GM12878 (cell line): ENCODE measurements around the gene PHACTR3. TPM values are rescaled to one million over a fixed set of nuclear protein-coding genes. Genes with fewer than 3 reads are reported as not detected.

Source experiments
- ATAC-seq: fragments of 200-7000 bp; cut with Tn5 transposase; 3 replicates; pipeline ENCODE4 v1.9.1; 2020; ENCODE audit warnings: mild to moderate bottlenecking, moderate library complexity
- BruUV-seq: library from RNA; stranded (reverse); fragments of 400-500 nt; replicated peaks from 2 replicates; lab custom pipeline; 2021; lab: Mats Ljungman, UMichigan
- CTCF ChIA-PET: fragments of 300-600 bp; sonication (Branson Sonifier 250); formaldehyde crosslinking; extraction: SDS; loops from one replicate; lab custom pipeline; 2021; ENCODE audit warnings: inconsistent platforms; lab: Yijun Ruan, JAX
- POLR2A ChIA-PET: fragments of 350-600 bp; formaldehyde crosslinking; extraction: SDS; loops from one replicate; lab custom pipeline; 2021; ENCODE audit warnings: inconsistent platforms; lab: Charles Lee
- RAD21 ChIA-PET: fragments of 300-600 bp; sonication (Branson Sonifier 250); formaldehyde crosslinking; loops from one replicate; lab custom pipeline; 2023; ENCODE audit warnings: antibody characterized with exemption; ENCODE audit not compliant: unreplicated experiment; lab: Charles Lee
- SMC1A ChIA-PET: fragments of 300-600 bp; sonication (Branson Sonifier 250); formaldehyde crosslinking; loops from one replicate; lab custom pipeline; 2023; ENCODE audit not compliant: unreplicated experiment, uncharacterized antibody; lab: Charles Lee
- DNase-seq: peaks from one replicate; pipeline ENCODE4 v3.0.0-alpha.2; 2011; ENCODE audit warnings: low read depth, low spot score
- FAIRE-seq: peaks from 3 replicates; lab custom pipeline; 2011; peaks lifted over from hg19 to GRCh38; lab: Jason Lieb, UNC
- H2AFZ ChIP-seq: 2 replicates; pipeline ENCODE4 v1.6.0; 2011; ENCODE audit warnings: low read depth, low read length, control low read depth; ENCODE audit not compliant: control insufficient read depth
- H3K27ac ChIP-seq: 2 replicates; pipeline ENCODE4 v1.5.1; 2011; ENCODE audit warnings: control low read depth; ENCODE audit not compliant: control insufficient read depth, insufficient read depth
- H3K27me3 ChIP-seq, 2 experiments: replicated peaks in 1 of 2; 2 replicates each; pipeline versions ENCODE4 v1.6.0 to v1.6.1; 2011; ENCODE audit warnings: low read length in 1 of 2; ENCODE audit not compliant: control insufficient read depth in 2 of 2, insufficient read depth in 2 of 2
- H3K36me3 ChIP-seq, 2 experiments: 2 replicates each; pipeline ENCODE4 v1.5.1; 2011; ENCODE audit warnings: low read length in 1 of 2; ENCODE audit not compliant: control insufficient read depth in 2 of 2, insufficient read depth in 2 of 2
- H3K4me1 ChIP-seq: 2 replicates; pipeline ENCODE4 v1.6.1; 2011; ENCODE audit warnings: mild to moderate bottlenecking, low read length, moderate library complexity, mixed read lengths; ENCODE audit not compliant: control insufficient read depth, insufficient read depth
- H3K4me2 ChIP-seq: 2 replicates; pipeline ENCODE4 v1.6.0; 2011; ENCODE audit warnings: control low read depth; ENCODE audit not compliant: control insufficient read depth, insufficient read depth
- H3K4me3 ChIP-seq: fragments of 200-600 bp; sonication (generic); 2 replicates; pipeline ENCODE4 v1.5.1; 2016
- H3K79me2 ChIP-seq: 2 replicates; pipeline ENCODE4 v1.6.0; 2011; ENCODE audit warnings: low read length; ENCODE audit not compliant: control insufficient read depth, insufficient read depth
- H3K9ac ChIP-seq: 2 replicates; pipeline ENCODE4 v1.8.0; 2011; ENCODE audit warnings: low read length, control low read depth, mixed read lengths; ENCODE audit not compliant: control insufficient read depth, insufficient read depth
- H3K9me3 ChIP-seq: replicated peaks from 3 replicates; pipeline ENCODE4 v1.5.1; 2011; ENCODE audit warnings: mild to moderate bottlenecking, low read length; ENCODE audit not compliant: control insufficient read depth, insufficient read depth
- H4K20me1 ChIP-seq: 2 replicates; pipeline ENCODE4 v1.6.0; 2011; ENCODE audit not compliant: control insufficient read depth, insufficient read depth
- EED ChIP-seq: sonication (generic); IDR thresholded peaks from 2 replicates; pipeline ENCODE4 v1.6.1; 2016; ENCODE audit warnings: antibody characterized with exemption, low read depth
- GATAD2B ChIP-seq: fragments of 450-650 bp; conservative IDR thresholded peaks from 2 replicates; pipeline ENCODE4 v1.6.1; 2017; ENCODE audit warnings: low read depth, mild to moderate bottlenecking, moderate library complexity
- MTA2 ChIP-seq: fragments of 450-650 bp; IDR thresholded peaks from 2 replicates; pipeline ENCODE4 v1.6.1; 2016; ENCODE audit warnings: low read depth, mild to moderate bottlenecking, moderate library complexity
- NBN ChIP-seq: fragments of 450-650 bp; IDR thresholded peaks from 2 replicates; pipeline ENCODE4 v1.6.1; 2016
- NRF1 ChIP-seq: conservative IDR thresholded peaks from 2 replicates; pipeline ENCODE4 v1.6.1; 2011; ENCODE audit warnings: mild to moderate bottlenecking, low read depth, low read length, improper control_type of control experiment
- PAX5 ChIP-seq: IDR thresholded peaks from 2 replicates; pipeline ENCODE4 v1.6.1; 2011; ENCODE audit warnings: low read depth, low read length, borderline replicate concordance
- POLR2A ChIP-seq: IDR thresholded peaks from 2 replicates; pipeline ENCODE4 v1.6.1; 2011; ENCODE audit warnings: low read depth, mild to moderate bottlenecking, low read length
- YBX1 ChIP-seq: fragments of 450-650 bp; IDR thresholded peaks from 2 replicates; pipeline ENCODE4 v1.6.1; 2016; ENCODE audit warnings: antibody characterized with exemption
- ZBTB40 ChIP-seq: fragments of 450-650 bp; IDR thresholded peaks from 2 replicates; pipeline ENCODE4 v1.6.1; 2016; ENCODE audit warnings: mild to moderate bottlenecking, moderate library complexity, borderline replicate concordance
- WGBS: methylation state at CpG from one replicate; pipeline ENCODE4 v1.1.6; 2016; ENCODE audit warnings: low lambda C conversion rate; ENCODE audit not compliant: insufficient replicate concordance, insufficient coverage; ENCODE audit errors: missing lambda C conversion rate; 5-methylcytosine and 5-hydroxymethylcytosine counted together
- in situ Hi-C: fragments of 300-500 bp; cut with MboI; formaldehyde crosslinking; loops from 9 replicates; pipeline ENCODE4 v1.14.3; 2018; ENCODE audit warnings: mixed read lengths
- intact Hi-C: fragments of 100-400 bp; cut with micrococcal nuclease; formaldehyde crosslinking; loops from one replicate; pipeline ENCODE4 v1.14.2; 2022; ENCODE audit not compliant: unreplicated experiment
- polyA plus RNA-seq, 11 experiments: library from polyadenylated mRNA; depleted of rRNA in 4 of 11; unstranded in 6 of 11; stranded (reverse) in 5 of 11; fragments of >200 nt; fragmentation: Nextera tagmentation in 4 of 11; fragmentation: Illumina TruSeq in 1 of 11; extraction: Ambion mirVana in 4 of 11; extraction: Trizol in 1 of 11; gene quantifications; 1 replicate in 1 of 11; 2 replicates in 10 of 11; pipeline versions ENCODE4 v1.2.1 to v1.2.3, GENCODE V29; 2011 to 2016; ENCODE audit warnings: inconsistent platforms in 2 of 11, missing spikeins in 2 of 11, low read depth in 1 of 11
- total RNA-seq, 4 experiments: library from RNA; depleted of rRNA in 3 of 4; stranded (reverse); fragments of >200 nt in 3 of 4; fragmentation: Illumina TruSeq in 1 of 4; extraction: Trizol in 1 of 4; gene quantifications; 2 replicates each; pipeline versions ENCODE4 v1.2.1 to v1.2.3, GENCODE V29; 2013 to 2021

Gene PHACTR3
- total and polyA plus RNA-seq, 10 of the 15 experiments (the other 5 are each of a cell fraction or from before 2014, with no cell fraction given): 0.17 to 2.7 (median 0.27) TPM; not detected in 1

DNA sequence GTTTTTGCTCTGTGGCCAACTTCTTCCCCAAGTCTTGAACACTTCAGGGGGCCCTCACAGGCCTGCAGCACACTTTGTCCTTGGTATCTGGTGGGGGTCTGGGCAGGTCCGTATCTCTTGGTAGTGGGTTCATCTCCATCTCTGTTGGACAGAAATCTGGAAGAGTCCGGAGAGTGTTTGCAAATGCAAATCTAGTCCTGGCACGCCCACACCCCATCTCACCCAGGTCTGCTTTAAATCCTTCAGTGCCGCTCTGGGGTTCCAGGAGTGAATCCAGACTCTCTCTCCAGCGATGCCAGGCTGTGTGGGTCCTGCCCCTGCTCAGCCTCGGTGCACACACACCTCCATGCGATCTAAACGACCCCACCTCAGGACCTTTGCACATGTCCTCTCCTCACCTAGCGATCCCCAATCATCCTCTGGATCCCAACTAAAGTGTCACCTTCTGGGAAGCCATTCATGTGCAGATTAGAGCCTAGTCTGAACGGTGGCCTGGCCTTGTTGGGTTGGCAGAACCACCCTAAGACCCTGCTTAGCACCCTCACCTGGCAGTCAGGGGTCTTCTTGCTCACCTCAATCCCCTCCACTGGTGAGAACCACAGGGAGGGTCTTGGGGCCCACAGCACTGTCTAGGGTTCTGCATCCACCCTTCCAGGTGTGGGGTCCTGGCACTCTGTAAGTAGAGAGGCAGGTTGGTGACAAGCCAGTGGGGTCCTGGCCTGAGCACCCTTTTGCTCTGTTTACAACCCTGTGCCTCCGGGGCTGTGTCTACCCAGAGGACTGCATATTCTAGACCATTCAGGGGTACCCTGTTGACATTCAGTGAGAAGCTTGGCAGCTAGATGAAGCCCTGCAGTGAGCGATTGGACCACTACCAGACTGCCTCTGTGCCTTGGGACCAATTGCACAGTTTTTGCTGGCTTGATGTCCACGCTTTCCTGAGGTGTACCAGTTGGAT lies 228.3 kb downstream of the PHACTR3 start:
- no peak overlapping the region for H3K9ac ChIP-seq
- FAIRE-seq: no peak
- H3K27ac ChIP-seq: no peak overlapping the region
- BruUV-seq: no TSS peak
- H4K20me1 ChIP-seq: no peaks in the 10 kb centered on the region
- in situ Hi-C loops: no loop called here
- H3K4me2 ChIP-seq: no peak overlapping the region
- no peak overlapping the region for H3K4me3 ChIP-seq
- TF ChIP-seq MTA2: no peak
- TF ChIP-seq ZBTB40: no peak
- TF ChIP-seq GATAD2B: no peak
- TF ChIP-seq EED: no peak
- TF ChIP-seq POLR2A: no peak
- no peak for TF ChIP-seq PAX5
- TF ChIP-seq NRF1: no peak
- no peak for TF ChIP-seq NBN
- TF ChIP-seq YBX1: no peak
- TF ChIP-seq, all 136 proteins: peak for 0
- Histone ChIP-seq H3K9me3 (no peaks in the 10 kb centered on the region), H3K4me1 (peaks cover 13% of the 10 kb centered on the region), H2AFZ (no peak overlapping the region), H3K79me2 (no peaks in the 10 kb centered on the region), H3K36me3 (no peaks in the 10 kb centered on the region), H3K27me3 (no peaks in the 10 kb centered on the region; a peak in 2 of 4 replicates)
- ChIA-PET POLR2A (no interaction called here), RAD21 (no interaction called here), SMC1A (no interaction called here), CTCF (interaction anchor here (10.5 kb wide), 1 partner anchor 17 kb away, joined by 70 read pairs; no protein-coding TSS in a partner anchor)
- ATAC-seq (no peak), DNase-seq (no peak)
- intact Hi-C loops: no loop called here
- 44% methylated on average over 13 of the region's 13 CpGs for WGBS
